GF-D8 (cell line): ENCODE results near the gene RFX2.
"Not testable (repeated sequence)": the region's sequence is repeated elsewhere in the genome, so short reads cannot be mapped to it uniquely, and the experiment has no call there.

Experiments
- DNase-seq: peaks from one replicate; lab custom pipeline; 2025; lab: John Stamatoyannopoulos, UW

Gene RFX2

DNA sequence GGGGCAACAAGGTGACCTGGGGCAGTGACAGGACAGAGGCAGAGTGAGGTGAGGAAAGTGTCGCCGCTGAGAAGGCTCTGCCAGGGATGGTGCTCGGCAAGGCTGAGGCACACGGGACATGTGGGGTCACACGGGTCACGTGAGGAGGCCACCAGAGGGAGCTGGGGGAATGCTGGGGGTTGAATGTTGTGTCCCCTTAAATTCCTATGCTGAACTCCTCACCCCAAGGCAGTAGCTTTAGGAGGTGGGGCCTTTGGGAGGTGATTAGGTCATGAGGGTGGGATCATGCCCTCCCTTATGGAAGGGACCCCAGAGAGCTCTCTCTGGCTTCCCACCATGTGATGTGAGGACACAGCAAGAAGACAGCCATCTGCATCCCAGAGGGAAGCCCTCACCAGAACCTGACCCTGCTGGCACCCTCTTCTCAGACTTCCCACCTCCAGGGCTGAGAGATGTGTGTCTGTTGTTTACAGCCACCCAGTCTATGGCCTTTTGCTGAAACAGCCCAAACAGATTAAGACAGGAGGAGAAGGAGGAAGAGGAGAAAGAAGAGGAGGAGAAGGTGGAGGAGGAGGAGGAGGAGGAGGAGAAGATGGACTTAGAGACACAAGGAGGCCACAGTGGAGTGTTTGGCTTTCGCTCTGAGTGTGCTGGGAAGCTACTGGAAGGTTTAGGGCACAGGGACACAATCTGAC, 35.4 kb downstream of the RFX2 start:
- no peak for DNase-seq

DNA sequence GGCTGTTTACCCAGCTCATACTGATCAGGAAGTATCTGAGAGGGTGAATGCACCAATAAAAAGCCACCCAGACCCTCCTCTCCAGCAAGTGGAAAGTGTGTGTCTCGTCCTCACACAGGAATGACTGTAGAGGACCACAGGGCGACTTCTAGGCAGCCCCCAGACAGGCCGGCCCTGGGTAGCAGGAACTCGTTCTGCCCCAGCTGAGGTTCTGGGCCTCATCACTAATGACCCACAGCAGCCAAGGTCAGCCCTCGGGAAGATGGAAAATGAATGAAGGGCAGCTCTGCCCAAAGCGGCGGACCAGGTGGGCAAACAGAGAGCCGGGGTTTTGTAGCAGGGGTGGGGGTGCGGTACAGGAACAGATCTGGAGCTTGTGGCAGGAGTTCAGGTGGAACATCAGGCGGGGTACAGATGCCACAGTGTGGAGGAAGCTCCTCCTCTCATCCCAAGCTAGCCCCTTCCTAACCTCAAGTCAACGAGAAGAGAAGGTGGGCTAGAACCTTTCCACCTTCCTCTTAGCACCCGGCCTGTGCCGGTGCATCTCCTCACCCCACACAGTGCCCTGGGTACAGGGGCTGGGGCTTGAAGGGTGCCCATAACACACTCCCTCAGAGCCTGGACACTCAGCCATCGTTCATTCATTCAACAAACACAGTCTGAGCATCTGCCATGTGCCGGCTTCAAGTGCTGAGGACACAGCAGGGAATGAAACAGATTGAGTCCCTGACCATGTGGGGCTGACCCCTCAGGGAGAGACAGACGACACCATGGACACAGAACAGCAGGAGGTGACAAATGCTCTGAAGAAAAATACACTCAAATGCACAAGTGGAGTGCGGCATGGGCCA, 36.2 kb downstream of the RFX2 start:
- no peak for DNase-seq

DNA sequence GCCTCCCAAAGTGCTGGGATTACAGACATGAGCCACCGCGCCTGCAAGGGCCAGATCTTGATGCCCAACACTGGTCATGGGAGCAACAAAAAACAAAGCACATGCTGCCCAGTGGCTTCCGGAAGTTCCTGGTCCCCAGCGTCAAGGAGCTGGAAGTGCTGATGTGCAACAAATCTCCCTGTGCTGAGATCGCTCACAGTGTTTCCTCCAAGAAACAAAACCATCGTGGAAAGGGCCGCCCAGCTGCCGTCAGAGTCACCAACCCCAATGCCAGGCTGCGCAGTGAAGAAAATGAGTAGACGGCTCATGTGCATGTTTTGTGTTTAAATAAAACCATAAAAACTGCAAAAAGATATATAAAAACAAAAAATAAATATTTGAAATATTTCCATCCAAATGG, 37.1 kb downstream of the RFX2 start:
- DNase-seq = not testable (repeated sequence)

DNA sequence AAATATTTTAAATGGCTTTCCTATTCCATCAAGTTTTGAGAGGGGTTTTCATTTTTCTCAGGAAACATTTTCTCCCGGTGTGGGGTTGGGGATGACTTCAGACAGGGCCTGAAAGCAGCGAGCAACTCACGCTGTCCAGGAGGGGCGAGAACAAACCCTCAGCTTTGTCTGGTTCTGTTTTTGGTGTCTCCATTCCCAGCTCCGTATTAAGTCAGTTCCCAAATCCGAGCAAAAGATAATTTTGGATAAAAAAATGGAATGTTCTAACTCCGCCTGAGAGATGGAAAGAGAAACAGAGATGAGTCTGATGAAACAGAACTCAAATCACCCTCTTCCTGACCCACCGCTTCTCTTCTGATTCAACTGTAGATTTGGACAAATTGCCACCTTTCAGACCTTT, 38.4 kb downstream of the RFX2 start:
- no peak for DNase-seq

DNA sequence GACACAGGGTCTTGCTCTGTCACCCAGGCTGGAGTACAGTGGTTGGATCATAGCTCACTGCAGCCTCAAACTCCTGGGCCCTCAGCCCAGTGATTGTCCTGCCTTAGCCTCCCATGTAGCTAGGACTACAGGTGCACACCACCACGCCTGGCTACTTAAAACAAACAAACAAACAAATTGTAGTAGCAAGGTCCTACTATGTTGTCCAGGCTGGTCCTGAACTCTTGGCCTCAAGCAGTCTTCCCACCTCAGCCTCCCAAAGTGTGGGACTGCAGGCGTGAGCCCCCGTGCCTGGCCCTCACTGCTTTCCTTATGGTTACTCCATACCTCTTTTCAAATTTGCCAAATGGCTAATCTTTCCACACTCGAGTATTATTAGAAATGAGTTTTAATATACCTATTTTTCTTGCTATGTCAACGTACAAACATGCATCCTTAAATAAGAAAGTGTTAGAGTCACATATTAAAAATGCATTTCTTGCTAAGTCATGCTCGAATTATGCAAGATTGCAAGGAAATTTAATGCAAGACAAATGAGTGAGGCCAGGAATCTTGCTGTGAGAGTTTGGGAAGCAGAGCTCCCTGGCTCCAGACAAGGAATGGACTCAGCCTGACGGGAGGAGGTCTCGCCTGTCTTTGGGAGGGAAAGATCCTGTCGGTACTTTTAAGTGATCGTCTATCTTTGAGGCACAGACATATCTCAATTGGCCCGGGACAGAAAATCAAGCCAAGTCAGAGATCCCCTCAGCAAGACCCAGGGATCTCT, 39.4 kb downstream of the RFX2 start:
- DNase-seq = no peak

DNA sequence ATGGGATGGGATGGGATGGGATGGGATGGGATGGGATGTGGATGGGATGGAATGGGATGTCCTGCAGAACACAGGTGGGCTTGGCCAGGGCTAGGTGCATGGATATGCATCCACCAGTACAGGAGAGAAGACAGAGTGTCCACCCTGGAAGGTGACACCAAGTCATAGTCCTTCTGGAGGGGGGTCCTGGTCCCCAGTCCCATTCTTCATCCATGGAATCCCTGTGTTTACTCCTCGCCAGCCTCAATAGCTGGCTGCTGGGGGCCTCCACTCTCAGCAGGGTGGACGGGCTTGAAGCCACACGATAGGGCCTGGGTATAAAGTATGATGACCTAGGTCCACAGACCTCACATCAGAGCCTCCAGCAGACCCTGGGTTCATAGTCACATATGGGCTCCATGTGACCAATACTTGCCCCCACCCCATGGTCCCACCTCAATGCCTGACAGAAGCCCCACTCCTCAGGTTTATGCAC, 40.1 kb downstream of the RFX2 start:
- DNase-seq = no peak

DNA sequence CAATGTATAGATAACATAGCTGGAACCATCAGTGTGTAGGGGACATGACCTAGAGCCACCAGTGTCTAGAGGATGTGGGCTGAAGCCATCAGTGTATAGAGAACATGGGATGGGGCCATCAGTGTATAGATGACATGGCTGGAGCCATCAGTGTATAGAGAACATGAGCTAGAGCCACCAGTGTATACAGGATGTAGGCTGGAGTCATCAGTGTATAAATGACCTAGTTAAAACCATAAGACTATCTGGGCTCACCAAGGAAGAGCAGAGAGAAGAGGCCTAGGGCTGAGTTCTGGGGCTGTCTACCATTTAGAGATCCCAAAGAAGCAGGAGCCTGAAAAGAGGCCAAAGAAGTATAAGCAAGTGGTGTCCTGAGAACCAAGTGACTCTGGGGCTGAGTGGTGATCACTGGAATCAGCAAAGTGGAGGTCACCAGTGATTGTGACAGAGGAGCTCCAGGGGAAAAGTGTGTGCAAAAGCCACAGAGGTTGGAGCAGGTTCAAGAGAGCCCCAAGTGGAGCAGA, 41.0 kb downstream of the RFX2 start:
- DNase-seq = no peak

DNA sequence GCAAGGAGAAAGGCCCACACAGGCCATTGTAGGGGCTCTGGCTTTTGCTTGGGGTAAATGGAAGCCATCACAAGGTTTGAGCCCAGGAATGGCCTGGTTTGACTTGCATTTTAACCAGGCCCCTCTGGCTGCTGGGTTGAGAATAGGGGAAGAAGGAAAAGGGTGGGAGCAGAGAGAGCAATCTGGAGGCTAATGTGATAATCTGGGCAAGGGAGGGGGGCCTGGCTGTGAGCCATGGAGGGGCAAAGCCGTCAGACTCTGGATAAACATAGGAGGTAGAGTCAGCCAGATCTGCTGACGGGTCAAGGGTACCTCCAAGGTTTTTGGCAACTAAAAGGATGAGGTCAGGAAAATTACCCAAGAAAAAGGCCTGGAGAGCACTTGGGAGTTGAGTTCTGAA, 41.6 kb downstream of the RFX2 start:
- no peak for DNase-seq

DNA sequence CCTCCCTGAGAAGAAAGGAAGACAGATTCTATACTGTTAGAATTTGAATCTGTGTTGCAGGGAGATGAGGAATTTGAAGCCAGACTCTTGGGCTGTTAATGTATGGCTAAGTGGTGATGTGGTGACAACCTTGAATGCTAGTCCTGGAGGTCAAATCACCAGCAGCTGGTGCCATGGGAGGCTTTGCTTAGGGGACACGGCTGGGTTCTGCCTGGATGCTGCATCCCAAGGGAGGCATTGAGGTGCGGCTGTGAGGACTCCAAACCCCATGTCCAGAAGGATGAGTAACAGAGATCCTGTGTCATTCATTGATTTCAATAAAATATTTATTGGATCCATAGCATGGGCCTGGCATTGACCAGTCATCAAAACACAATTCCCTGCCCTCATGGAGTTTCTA, 42.3 kb downstream of the RFX2 start:
- no peak for DNase-seq

DNA sequence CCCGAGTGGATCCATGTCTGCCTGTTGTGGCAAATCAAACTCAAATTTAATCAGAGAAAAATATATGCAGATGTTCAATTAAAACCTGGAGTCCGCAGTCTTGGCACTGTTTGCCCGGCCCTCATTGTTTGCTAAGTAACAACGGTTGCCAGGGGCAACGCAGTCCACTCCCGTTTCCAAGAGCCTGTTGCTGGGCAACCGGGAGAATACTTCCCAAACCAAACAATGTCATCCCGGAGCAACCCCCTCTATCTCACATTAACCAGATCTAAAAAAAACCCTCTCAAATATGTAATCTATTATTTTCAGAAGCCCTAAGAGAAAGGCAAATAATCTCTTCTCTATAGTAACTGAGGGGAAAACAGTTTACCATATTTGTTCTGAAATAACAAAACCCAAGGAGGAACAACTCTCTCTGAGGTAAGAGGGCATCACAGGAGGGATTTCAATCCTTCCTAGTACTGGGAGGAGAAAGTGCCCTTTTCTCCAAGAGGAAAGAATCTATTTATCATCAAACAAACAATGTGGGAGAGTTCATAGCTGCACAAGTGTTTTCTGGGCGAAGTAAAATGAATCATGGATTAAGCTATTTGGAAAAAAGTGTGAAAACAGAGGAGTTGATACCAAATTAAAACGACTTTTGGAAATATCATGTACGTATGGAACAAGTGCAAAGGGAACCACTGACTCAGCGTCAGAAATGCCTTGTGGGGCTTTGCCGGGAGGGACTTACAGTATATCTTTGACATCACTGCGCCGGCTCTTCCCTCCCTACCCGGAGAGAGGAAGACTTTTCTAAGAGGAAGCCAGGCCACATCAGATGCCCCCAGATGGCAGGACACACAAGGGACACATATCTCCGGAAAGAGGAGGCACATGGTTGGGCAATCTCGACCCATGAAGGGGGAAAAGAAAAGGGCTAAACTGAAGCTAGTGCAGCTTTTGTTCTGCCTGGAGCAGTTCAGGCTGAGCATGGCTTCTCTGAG, 43.3 kb downstream of the RFX2 start:
- DNase-seq = peak; percentile 85

DNA sequence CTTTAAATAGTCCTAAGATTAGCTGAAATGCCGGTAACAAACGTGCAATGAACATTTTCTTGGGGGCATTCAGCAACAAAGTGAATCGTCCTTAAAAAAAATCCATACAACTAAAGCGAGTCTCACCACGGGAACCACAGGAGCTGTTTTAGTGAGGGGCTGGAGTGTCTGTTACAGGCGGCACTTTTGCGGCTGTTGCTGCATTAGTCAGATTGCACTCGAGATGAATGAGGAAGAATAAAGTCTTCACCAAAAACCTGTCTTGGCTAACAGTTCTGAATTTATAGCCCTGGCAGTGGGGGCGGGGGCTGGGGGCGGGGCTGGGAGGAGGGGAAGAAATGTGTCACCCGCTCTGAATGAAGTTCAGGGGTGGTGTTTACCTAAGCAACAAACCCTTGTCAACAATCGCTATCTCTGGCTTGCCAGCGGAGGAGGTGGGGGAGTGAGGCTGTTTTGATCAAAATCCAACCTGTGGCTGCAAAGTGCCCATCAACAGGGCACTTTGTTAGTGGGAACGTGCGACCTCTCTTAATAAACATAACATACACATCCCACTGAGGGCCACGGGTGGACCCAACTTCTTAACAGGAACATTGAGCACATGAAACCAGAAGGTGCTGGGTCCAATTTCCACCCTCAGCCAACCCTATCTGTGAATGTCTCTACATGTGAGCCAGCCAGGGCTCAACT, 44.5 kb downstream of the RFX2 start:
- DNase-seq = peak; percentile 71

DNA sequence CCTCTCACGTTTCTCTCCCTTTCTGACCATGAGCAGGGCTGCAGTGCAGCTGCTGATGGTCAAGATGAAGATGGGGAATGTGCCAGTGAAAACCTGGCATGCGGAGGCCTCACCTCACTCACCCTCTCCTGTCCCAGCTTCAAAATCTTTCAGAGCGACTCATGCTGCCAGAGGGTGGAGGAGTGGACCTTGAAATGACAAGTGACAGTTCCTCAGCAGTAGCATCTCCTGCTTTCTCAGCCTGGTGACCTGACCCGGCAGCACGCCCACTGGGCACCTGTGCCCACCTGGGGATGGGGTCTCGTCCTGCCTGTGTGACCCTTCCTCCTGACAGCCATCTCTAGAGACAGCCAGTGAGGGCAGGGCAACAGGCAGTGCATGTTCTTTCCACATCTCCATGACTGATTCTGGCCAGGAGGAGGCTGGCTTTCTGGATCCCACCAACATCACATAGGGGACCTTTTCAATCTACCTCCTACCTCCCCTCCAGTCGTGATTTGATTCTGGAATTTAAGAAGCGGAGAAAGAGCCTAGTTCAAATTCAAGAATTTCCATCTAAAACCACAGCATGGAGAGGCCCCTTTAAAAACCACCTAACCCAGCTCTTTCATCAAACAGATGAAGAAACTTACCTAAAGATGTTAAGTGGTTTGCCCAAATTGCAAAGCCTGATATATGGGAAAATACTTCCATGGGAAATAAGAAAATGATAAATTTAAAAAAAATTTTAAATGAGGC, 45.8 kb downstream of the RFX2 start:
- DNase-seq = no peak

DNA sequence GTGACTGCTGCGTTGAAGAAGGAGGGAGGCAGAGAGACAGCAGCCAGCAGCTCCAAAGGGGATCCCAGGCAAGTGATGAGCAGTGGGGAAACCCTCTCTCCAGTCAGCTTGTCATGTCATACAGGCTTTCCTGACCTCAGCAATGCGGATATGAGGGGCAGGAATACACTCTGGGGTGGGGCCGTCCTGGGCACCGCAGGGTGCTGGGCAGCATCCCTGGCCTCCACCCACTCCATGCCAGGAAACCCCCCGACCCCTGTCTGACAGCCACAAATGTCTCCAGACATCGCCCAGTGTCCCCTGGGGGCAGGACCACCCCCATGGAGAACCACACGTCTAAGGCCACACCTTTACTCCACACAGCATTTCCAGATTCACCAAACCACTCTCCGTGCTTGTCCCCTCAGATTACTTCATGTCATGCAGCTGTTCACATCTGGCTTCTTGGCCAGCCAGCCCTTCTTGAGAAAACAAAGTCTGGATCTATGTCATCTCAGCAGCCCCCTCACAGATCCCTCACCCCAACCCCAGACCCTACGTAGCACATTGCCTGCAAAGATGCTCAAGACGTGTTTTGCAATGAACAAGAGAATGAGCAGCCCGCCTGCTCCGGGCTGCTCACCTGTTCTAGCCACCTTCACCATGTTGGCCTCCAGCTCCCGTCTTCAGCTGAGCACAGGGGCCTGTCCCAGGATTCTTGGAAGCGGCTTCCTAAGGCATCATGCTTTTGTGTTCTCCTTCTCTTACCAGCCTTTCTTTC, 46.5 kb downstream of the RFX2 start:
- DNase-seq = no peak

DNA sequence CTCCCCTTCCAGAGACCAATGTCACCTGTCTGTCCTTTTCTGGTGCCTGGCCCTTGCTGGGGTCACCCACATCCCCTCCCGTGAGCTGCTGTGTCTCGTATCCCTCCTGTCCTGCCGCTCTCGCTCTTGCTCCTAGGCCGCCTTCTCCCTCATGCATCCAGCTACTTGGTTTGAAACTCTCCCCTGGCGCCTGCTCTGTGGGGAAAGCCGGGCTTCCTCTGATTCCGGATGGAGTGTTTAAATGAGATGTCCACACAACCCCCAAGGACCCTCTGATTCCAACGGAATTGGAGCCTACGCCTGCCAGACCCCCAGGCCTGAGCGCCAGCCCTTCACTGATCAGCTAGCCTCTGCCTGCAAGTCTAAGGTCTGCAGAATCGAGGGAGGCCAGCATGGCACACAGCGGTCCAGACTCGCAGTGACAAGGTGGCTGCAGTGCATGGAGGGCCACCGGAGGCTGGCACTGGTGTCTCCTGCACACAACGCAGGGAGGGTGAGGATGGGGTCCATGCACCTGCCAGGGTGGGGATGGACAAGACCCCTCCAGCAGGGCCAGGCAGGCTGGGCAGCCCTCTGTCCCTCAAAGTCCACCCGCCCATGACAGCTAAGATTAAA, 47.2 kb downstream of the RFX2 start:
- DNase-seq = no peak

DNA sequence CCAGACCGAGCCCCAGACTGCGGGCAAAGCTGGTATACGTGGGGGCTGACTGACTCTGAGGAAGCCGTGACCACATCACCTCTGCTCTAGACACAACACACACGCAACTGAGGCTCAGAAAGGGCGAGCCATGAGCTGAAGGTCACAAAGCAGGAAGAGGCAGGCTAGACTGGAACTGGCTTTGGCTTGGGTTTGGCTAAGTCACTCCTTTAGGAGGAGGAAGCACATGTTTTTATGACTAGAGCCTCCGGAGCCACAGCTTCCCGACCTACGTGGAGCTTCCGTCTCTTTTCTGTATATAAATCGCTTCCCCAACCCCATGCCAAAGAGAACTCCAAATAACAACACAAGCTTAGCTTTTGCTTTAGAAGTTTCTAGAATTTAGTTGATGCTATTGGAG, 48.0 kb downstream of the RFX2 start:
- peak; percentile 89 for DNase-seq

DNA sequence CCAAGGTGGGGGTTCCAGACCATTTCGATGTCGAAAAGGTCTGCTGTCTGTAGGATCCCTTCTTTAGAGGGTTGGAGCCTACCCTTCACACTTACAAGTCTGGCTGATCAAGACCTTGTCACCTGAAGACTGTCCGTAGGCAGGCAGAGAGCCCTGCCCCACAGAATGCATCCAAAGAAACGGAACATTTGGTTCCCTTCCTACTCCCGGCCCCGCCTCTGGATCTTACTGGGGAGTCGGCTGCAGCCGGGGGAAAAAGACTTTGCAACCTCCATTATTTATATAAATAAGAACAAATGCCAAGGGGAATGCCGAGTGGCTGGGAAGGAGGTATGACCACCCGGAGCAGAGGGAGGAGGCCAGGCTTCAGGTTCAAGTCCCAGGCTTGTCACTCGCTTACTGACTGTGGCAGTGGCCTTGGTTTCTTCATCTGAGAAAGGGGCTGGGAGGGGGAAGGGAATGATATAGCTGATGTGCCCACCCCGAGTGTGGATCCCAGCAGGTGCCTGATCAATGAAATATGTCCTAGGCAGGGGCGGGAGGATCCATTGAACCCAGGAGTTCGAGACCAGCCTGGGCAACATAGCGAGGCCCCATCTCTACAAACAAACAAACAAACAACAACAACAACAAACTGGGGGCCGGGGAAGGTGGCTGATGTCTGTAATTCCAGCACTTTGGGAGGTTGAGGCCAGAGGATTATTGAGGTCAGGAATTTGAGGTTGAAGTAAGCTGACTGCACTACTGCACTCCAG, 48.7 kb downstream of the RFX2 start:
- peak; percentile 22 for DNase-seq

DNA sequence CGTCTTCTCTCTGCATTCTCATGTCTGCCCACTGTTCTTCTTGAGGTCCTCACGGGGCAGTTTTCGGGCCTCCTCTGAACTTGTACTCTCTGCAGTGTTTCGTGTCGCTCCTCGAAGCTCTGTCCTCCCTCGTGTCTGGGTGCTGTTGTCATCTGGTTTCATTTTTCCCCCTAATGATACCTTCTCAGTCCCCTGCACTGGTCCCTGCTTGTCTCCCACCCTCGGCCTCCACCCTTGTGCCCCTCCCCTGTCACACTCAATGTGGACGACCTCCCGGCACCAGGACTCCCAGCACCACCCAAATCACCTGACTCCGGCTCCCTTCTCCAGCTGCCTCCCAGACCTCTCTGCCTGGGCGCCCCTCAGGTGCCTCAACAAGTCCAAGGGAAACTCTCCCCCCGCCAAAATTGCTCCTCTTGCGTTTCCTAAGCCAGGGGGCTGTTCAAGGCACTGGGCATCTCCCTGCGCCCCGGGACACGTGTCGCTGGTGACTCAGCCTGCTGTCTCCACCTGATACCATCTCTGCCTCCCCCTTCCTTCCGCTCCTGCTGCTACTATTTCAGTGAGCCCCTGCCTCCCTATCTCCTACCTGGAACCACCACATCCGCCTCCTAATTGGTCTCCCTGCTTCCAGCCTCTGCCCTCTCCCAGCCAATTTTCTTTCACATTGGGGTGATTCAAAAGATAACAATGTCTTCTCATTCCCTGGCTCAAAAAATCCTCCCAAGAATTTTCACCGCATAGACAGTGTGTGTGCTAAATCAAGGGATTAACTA, 49.5 kb downstream of the RFX2 start:
- DNase-seq = peak; percentile 62
